D721Med (cell line): ENCODE results near the gene TAF15.

Source experiments
- DNase-seq: peaks from one replicate; pipeline ENCODE4 v3.0.0; 2011; ENCODE audit warnings: low spot score; ENCODE audit not compliant: insufficient read length
- FAIRE-seq: peaks from 2 replicates; lab custom pipeline; 2011; peaks lifted over from hg19 to GRCh38; lab: Jason Lieb, UNC
- TF ChIP-seq, protein P1 (sequence below): IDR thresholded peaks from 2 replicates; pipeline ENCODE4 v1.5.1; 2012; ENCODE audit warnings: mild to moderate bottlenecking, control low read depth; ENCODE audit not compliant: insufficient read depth; ENCODE audit errors: missing control alignments

The TAF15 gene

DNA sequence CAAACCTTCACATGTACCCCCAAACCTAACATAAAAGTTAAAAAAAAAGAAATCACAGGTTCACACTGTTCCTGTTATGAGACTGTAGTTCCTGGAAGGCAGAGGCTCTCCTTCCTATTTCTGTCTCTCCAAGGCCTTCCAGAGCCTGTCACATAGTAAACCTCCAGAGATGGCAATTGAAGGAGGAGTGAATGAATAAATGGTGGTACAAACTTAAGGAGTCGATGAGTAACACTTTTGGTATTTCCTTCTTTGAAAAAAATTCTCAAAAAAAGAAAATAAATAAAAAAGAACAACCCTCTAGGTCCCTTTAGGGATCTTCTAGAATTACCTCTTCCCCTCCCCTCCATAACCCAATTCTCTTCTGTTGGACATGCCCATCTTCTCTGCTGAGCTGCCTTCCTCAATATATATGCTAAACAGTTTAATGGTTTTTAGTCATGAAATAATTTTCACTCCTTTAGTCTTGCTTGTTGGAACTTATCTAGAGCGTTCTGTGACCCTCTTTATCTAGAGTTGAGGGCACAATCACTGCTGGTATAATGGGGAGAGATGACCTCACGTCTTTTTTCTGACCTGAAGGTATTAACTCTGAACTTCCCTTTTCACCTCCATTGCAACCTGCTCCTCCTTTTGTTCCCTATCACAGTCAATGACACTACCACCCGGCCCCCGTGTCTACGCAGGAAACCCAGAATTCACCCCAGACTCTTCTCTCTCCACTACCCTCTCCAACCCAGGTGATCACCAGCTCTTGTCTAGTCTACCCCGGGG is 1.7 kb upstream of the TAF15 start:
- FAIRE-seq, result no peak
- no peak for DNase-seq
- TF ChIP-seq, protein P1, sequence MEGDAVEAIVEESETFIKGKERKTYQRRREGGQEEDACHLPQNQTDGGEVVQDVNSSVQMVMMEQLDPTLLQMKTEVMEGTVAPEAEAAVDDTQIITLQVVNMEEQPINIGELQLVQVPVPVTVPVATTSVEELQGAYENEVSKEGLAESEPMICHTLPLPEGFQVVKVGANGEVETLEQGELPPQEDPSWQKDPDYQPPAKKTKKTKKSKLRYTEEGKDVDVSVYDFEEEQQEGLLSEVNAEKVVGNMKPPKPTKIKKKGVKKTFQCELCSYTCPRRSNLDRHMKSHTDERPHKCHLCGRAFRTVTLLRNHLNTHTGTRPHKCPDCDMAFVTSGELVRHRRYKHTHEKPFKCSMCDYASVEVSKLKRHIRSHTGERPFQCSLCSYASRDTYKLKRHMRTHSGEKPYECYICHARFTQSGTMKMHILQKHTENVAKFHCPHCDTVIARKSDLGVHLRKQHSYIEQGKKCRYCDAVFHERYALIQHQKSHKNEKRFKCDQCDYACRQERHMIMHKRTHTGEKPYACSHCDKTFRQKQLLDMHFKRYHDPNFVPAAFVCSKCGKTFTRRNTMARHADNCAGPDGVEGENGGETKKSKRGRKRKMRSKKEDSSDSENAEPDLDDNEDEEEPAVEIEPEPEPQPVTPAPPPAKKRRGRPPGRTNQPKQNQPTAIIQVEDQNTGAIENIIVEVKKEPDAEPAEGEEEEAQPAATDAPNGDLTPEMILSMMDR, result no peak

- FAIRE-seq, result no peak
These were observed 883 bp upstream of the TAF15 start for GRCh38 chr17:35808240-35808961.

DNA sequence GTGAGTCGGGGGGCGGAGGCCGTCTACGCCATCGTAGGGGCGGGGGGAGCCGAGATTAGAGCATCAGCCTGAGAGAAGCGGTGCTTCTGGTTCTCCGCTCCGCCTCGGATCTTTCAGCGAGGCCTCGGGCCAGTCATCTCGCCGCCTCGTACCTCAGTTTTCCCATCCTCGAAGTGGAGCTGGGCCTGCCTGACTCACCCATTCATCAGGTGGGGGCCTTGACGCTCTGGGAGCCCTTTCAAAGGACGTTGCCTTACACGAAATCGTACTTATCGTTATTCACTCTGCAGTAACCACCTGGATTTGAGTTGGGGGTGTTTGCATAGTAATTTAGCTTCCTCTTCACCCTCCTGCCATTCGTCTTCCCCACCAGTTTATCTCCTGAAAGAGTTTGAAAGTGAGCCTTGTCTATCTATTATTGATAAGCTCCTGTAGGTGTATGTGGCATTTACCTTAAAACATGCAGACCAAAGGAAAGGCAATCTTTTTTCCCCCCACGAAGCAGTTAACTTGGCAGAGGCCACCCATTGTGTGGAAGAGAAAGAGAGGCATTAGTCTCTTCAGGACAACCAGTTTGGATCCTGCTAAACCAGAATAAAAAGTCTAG is 674 bp downstream of the TAF15 start:
- FAIRE-seq (no peak), DNase-seq (no peak)
- TF ChIP-seq, protein P1, result no peak

More at GRCh38 chr17:35808240-35808961, 883 bp upstream of the TAF15 start:
- no peak for DNase-seq
- TF ChIP-seq, protein P1, result no peak

GRCh38 chr17:35811759-35812158 is 2.5 kb downstream of the TAF15 start:
- TF ChIP-seq, protein P1, result no peak
- no peak for DNase-seq
- no peak for FAIRE-seq

- TF ChIP-seq, protein P1, result no peak
- FAIRE-seq (no peak), DNase-seq (no peak)
These were observed 3.2 kb downstream of the TAF15 start for GRCh38 chr17:35812456-35812855.

DNA sequence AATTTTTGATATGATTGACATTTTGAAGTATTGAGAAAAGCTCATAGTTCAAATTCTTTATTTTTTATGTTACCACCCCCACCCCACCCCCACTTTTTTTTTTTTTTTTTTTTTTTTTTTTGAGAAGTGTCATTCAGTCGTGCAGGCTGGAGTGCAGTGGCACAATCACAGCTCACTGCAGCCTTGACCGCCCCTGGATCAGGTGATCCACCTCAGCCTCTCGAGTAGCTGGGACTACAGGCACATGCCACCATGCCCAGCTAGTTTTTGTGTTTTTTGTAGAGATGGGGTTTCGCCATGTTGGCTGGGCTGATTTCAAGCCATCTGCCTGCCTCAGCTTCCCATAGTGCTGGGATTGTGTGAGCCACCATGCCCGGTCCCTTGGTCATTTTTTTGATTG is 7.4 kb downstream of the TAF15 start:
- no peak for DNase-seq
- no peak for FAIRE-seq
- TF ChIP-seq, protein P1, result no peak
